Body of pancreas (tissue), 4 donors: ENCODE data around the gene DTX1. TPM values are rescaled to one million over a fixed set of nuclear protein-coding genes. Genes with fewer than 3 reads are reported as not detected.
A peak's percentile ranks its signal among the peaks of the same experiment; 100 is the strongest.

Source experiments
- ATAC-seq: fragments of 150-250 bp; one replicate; pipeline ENCODE4 v1.9.1; 2016
- DNase-seq, 4 donors: peaks; one replicate each; pipeline ENCODE4 v3.0.0-alpha.2; 2019
- H3K27ac ChIP-seq, 4 donors: fragments of 200-600 bp; sonication (generic); 1 replicate in 3 of 4; 2 replicates in 1 of 4; pipeline versions ENCODE4 v1.5.1 to v1.6.1; 2016 to 2019; ENCODE audit warnings: mild to moderate bottlenecking in 1 of 4, mixed read lengths in 1 of 4, moderate library complexity in 1 of 4
- H3K27me3 ChIP-seq, 2 donors: fragments of 200-600 bp; sonication (generic); one replicate each; pipeline ENCODE4 v1.6.0; 2016; ENCODE audit warnings: mild to moderate bottlenecking in 1 of 2
- H3K36me3 ChIP-seq, 2 donors: fragments of 200-600 bp; sonication (generic); replicated peaks in 1 of 2; 2 replicates each; pipeline ENCODE4 v1.5.1; 2016; ENCODE audit warnings: low read depth in 2 of 2; ENCODE audit not compliant: insufficient read depth in 1 of 2
- H3K4me1 ChIP-seq: fragments of 200-600 bp; sonication (generic); one replicate; pipeline ENCODE4 v1.6.0; 2016
- H3K4me3 ChIP-seq, 2 donors: fragments of 200-600 bp; sonication (generic); 1 replicate in 1 of 2; 2 replicates in 1 of 2; pipeline ENCODE4 v1.5.1; 2016 to 2019
- H3K9me3 ChIP-seq, 3 donors: fragments of 200-600 bp; sonication (generic); 1 replicate in 2 of 3; 2 replicates in 1 of 3; pipeline ENCODE4 v1.5.1; 2016
- CTCF ChIP-seq, 7 experiments: fragments of 450-650 bp in 4 of 7; fragments of 200-600 bp in 3 of 7; sonication (generic) in 3 of 7; IDR thresholded peaks; one replicate each; pipeline ENCODE4 v1.5.1; 2016 to 2019; ENCODE audit warnings: antibody characterized with exemption in 7 of 7
- POLR2A ChIP-seq, 3 donors: fragments of 450-650 bp; IDR thresholded peaks; one replicate each; pipeline ENCODE4 v1.6.1; 2016; ENCODE audit warnings: antibody characterized with exemption in 3 of 3, mild to moderate bottlenecking in 2 of 3
- WGBS, 2 donors: methylation state at CpG; one replicate each; pipeline ENCODE4 v1.1.5; 2017; 5-methylcytosine and 5-hydroxymethylcytosine counted together
- intact Hi-C: fragments of 100-400 bp; cut with DNase I; formaldehyde crosslinking; loops from one replicate; pipeline ENCODE4 v1.15.1; 2023
- total RNA-seq, 2 donors: library from RNA; depleted of rRNA; stranded (reverse); fragments of >200 nt; gene quantifications; one replicate each; pipeline ENCODE4 v1.1.0, GENCODE V29; 2016

DTX1 gene
- total RNA-seq, 2 donors from 2014 or later = 11.9 to 17.5 TPM

- H3K27me3 ChIP-seq = no peaks in the 10 kb centered on the region
- ATAC-seq (no peak), DNase-seq (no peak)
- no peak overlapping the region for H3K4me3 ChIP-seq
- no peaks in the 10 kb centered on the region for H3K36me3 ChIP-seq
- intact Hi-C loops = no loop called here
- no peaks in the 10 kb centered on the region for H3K9me3 ChIP-seq
- WGBS, 2 donors = 80 to 87% methylated on average over 5 to 9 of the region's 9 CpGs
- TF ChIP-seq CTCF (IDR thresholded peaks at IDR 0.05) (no peak), POLR2A (IDR thresholded peaks at IDR 0.05) (no peak)
- peaks cover 7% of the 10 kb centered on the region for H3K4me1 ChIP-seq
- no peak overlapping the region for H3K27ac ChIP-seq
These were observed 7.1 kb downstream of the DTX1 start for GRCh38 chr12:113063396-113064350.

GRCh38 chr12:113064395-113065125 is 8.0 kb downstream of the DTX1 start:
- Histone ChIP-seq H3K36me3 (no peaks in the 10 kb centered on the region), H3K27ac (no peak overlapping the region), H3K4me1 (peaks cover 7% of the 10 kb centered on the region), H3K9me3 (no peaks in the 10 kb centered on the region), H3K4me3 (no peak overlapping the region), H3K27me3 (no peaks in the 10 kb centered on the region)
- intact Hi-C loops = no loop called here
- ATAC-seq = no peak
- no peak for TF ChIP-seq POLR2A (IDR thresholded peaks at IDR 0.05)
- TF ChIP-seq CTCF (IDR thresholded peaks at IDR 0.05) = no peak
- DNase-seq = no peak
- 56 to 59% methylated on average over 5 of the region's 5 CpGs for WGBS, 2 donors

GRCh38 chr12:113065126-113066007 is 8.8 kb downstream of the DTX1 start:
- WGBS, 2 donors = 46 to 62% methylated on average over 24 to 29 of the region's 31 CpGs
- Histone ChIP-seq H3K36me3 (no peaks in the 10 kb centered on the region), H3K9me3 (no peaks in the 10 kb centered on the region), H3K4me3 (no peak overlapping the region), H3K27me3 (no peaks in the 10 kb centered on the region), H3K27ac (no peak overlapping the region), H3K4me1 (peaks cover 7% of the 10 kb centered on the region)
- intact Hi-C loops = no loop called here
- no peak for TF ChIP-seq CTCF (IDR thresholded peaks at IDR 0.05)
- TF ChIP-seq POLR2A (IDR thresholded peaks at IDR 0.05) = no peak
- ATAC-seq (no peak), DNase-seq (peak in 1 of 4 donors; percentile 31)

GRCh38 chr12:113066813-113067400 is 10.4 kb downstream of the DTX1 start:
- Histone ChIP-seq H3K4me3 (no peak overlapping the region), H3K27ac (peak overlapping the region in 3 of 4 donors; percentile 8 to 52 (median 12)), H3K36me3 (no peaks in the 10 kb centered on the region), H3K27me3 (no peaks in the 10 kb centered on the region), H3K4me1 (peaks cover 20% of the 10 kb centered on the region), H3K9me3 (no peaks in the 10 kb centered on the region)
- intact Hi-C loops = no loop called here
- DNase-seq = peak in 3 of 4 donors; percentile 35 to 42 (median 36)
- peak; percentile 12 for ATAC-seq
- WGBS, 2 donors = 58 to 73% methylated on average over 7 to 13 of the region's 13 CpGs
- no peak for TF ChIP-seq POLR2A (IDR thresholded peaks at IDR 0.05)
- TF ChIP-seq CTCF (IDR thresholded peaks at IDR 0.05) = no peak
